Endothelial cell of umbilical vein (primary cell): ENCODE results near the gene ADIPOQ. TPM values are rescaled to one million over a fixed set of nuclear protein-coding genes. Genes with fewer than 3 reads are reported as not detected.
"Not testable (repeated sequence)": the region's sequence is repeated elsewhere in the genome, so short reads cannot be mapped to it uniquely, and the experiment has no call there.

Experiments
- BruUV-seq: library from RNA; stranded (reverse); fragments of 400-500 nt; replicated peaks from 2 replicates; lab custom pipeline; 2021; lab: Mats Ljungman, UMichigan
- CTCF ChIA-PET: fragments of 300-600, 350-600 bp; sonication (Branson Sonifier 250); formaldehyde crosslinking; loops from one replicate; lab custom pipeline; 2021; ENCODE audit warnings: antibody characterized with exemption, inconsistent platforms; lab: Charles Lee
- POLR2A ChIA-PET: fragments of 300-600, 350-600 bp; sonication (Branson Sonifier 250); formaldehyde crosslinking; loops from one replicate; lab custom pipeline; 2021; ENCODE audit warnings: antibody characterized with exemption, inconsistent platforms; lab: Charles Lee
- DNase-seq: peaks from one replicate; pipeline ENCODE4 v3.0.0-alpha.2; 2011; ENCODE audit warnings: low read depth, low spot score
- FAIRE-seq: peaks from 2 replicates; lab custom pipeline; 2011; peaks lifted over from hg19 to GRCh38; lab: Jason Lieb, UNC
- H2AFZ ChIP-seq: 2 replicates; pipeline ENCODE4 v1.6.0; 2012; ENCODE audit warnings: low read depth, low read length, control low read depth, inconsistent platforms
- H3K27ac ChIP-seq: 2 replicates; pipeline ENCODE4 v1.5.1; 2011; ENCODE audit warnings: low read depth, mild to moderate bottlenecking, control low read depth, low read length, moderate library complexity; ENCODE audit not compliant: insufficient read depth
- H3K27me3 ChIP-seq, 2 experiments: 2 replicates each; pipeline versions ENCODE4 v1.6.0 to v1.6.1; 2011; ENCODE audit warnings: low read length in 2 of 2, mixed read lengths in 1 of 2; ENCODE audit not compliant: control insufficient read depth in 2 of 2, insufficient read depth in 2 of 2
- H3K36me3 ChIP-seq, 2 experiments: 2 replicates in 1 of 2; 3 replicates in 1 of 2; pipeline ENCODE4 v1.5.1; 2011; ENCODE audit warnings: low read length in 2 of 2, mild to moderate bottlenecking in 1 of 2, moderate library complexity in 1 of 2; ENCODE audit not compliant: control insufficient read depth in 2 of 2, insufficient read depth in 2 of 2; ENCODE audit errors: extremely low read depth in 1 of 2
- H3K4me1 ChIP-seq: 3 replicates; pipeline ENCODE4 v1.5.1; 2011; ENCODE audit warnings: mild to moderate bottlenecking, low read length; ENCODE audit not compliant: control insufficient read depth, insufficient read depth; ENCODE audit errors: extremely low read depth
- H3K4me2 ChIP-seq: 2 replicates; pipeline ENCODE4 v1.6.1; 2011; ENCODE audit warnings: low read length, control low read depth, mixed read lengths; ENCODE audit not compliant: insufficient read depth
- H3K4me3 ChIP-seq, 3 experiments: fragments of 200-600 bp in 1 of 3; sonication (generic), shearing (Covaris generic) in 1 of 3; replicated peaks in 1 of 3; 2 replicates each; pipeline ENCODE4 v1.5.1; 2011 to 2016; ENCODE audit warnings: control low read depth in 3 of 3, low read length in 3 of 3, mild to moderate bottlenecking in 2 of 3, inconsistent platforms in 1 of 3, low read depth in 1 of 3, moderate library complexity in 1 of 3; ENCODE audit not compliant: insufficient read depth in 1 of 3
- H3K79me2 ChIP-seq: 2 replicates; pipeline ENCODE4 v1.6.0; 2012; ENCODE audit warnings: low read length, inconsistent platforms; ENCODE audit not compliant: control insufficient read depth, insufficient read depth
- H3K9ac ChIP-seq: replicated peaks from 2 replicates; pipeline ENCODE3; 2011; ENCODE audit warnings: low read length, control low read depth; ENCODE audit not compliant: insufficient read depth; ENCODE audit errors: extremely low read depth
- H3K9me1 ChIP-seq: replicated peaks from 3 replicates; pipeline ENCODE4 v1.6.0; 2011; ENCODE audit warnings: mild to moderate bottlenecking, low read length; ENCODE audit not compliant: control insufficient read depth, insufficient read depth; ENCODE audit errors: extremely low read depth
- H3K9me3 ChIP-seq: replicated peaks from 2 replicates; pipeline ENCODE4 v1.5.1; 2012; ENCODE audit warnings: low read length, inconsistent platforms; ENCODE audit not compliant: control insufficient read depth, insufficient read depth
- H4K20me1 ChIP-seq: replicated peaks from 2 replicates; pipeline ENCODE3; 2011; ENCODE audit warnings: mild to moderate bottlenecking, low read length; ENCODE audit not compliant: control insufficient read depth, insufficient read depth; ENCODE audit errors: extremely low read depth
- GATA2 ChIP-seq: IDR thresholded peaks from 2 replicates; pipeline ENCODE4 v1.7.0; 2011; ENCODE audit warnings: low read depth, mild to moderate bottlenecking, moderate library complexity, mixed read lengths, low read length; ENCODE audit not compliant: insufficient read length, insufficient read depth
- JUN ChIP-seq: IDR thresholded peaks from 2 replicates; pipeline ENCODE4 v1.6.1; 2011; ENCODE audit warnings: borderline replicate concordance, low read depth; ENCODE audit not compliant: insufficient read length, insufficient read depth
- POLR2A ChIP-seq: IDR thresholded peaks from 2 replicates; pipeline ENCODE4 v1.6.1; 2012; ENCODE audit warnings: low read depth, mild to moderate bottlenecking, control low read depth, low read length
- dilution Hi-C: fragments of 300-500 bp; cut with MboI; formaldehyde crosslinking; loops from one replicate; pipeline ENCODE4 v1.15.0; 2019; ENCODE audit warnings: low sequenced_read_pairs; ENCODE audit not compliant: extremely low pct_ligation_motif_present
- intact Hi-C: fragments of 100-400 bp; cut with micrococcal nuclease; formaldehyde crosslinking; loops from one replicate; pipeline ENCODE4 v1.10.0; 2022
- polyA plus RNA-seq, 4 experiments: library from polyadenylated mRNA; depleted of rRNA in 3 of 4; stranded (reverse) in 3 of 4; unstranded in 1 of 4; fragments of >200 nt; gene quantifications; 2 replicates each; pipeline versions ENCODE4 v1.2.1 to v1.2.3, GENCODE V29; 2011 to 2012; ENCODE audit warnings: missing spikeins in 1 of 4
- total RNA-seq: library from RNA; stranded (reverse); gene quantifications from 2 replicates; pipeline ENCODE4 v1.2.3, GENCODE V29; 2021
- TF ChIP-seq, protein P1 (sequence below), 2 donors: IDR thresholded peaks; 1 replicate in 1 of 2; 2 replicates in 1 of 2; pipeline ENCODE4 v1.5.1; 2011; ENCODE audit warnings: low read length in 2 of 2, mild to moderate bottlenecking in 2 of 2, moderate library complexity in 2 of 2, control low read depth in 1 of 2, inconsistent platforms in 1 of 2, low read depth in 1 of 2; ENCODE audit not compliant: insufficient read depth in 1 of 2; ENCODE audit errors: extremely low read depth in 1 of 2

The ADIPOQ gene
- total and polyA plus RNA-seq, 2 donors (not counting 3 experiments of a cell fraction or from before 2014, with no cell fraction given): not detected

DNA sequence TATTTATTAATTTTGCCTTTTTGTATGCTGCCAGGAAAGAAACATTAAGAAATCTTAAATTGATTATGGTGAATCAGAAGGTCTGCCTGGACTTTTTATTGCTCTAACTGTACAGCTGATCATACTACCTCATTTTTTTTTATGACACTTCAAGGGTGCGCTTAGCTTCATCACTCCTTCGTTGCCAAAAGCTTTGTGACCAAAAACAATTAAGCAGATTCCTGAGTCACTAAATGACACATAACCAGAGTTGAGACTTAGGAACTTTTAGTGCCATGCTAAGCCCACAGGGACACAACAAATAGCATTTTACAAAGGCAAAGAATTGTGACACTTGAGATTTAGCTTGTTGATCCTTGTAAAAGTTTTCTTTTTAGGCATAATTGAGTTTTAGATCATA, 4.9 kb downstream of the ADIPOQ start:
- no peaks in the 10 kb centered on the region for H3K9me1 ChIP-seq
- no peaks in the 10 kb centered on the region for H4K20me1 ChIP-seq
- DNase-seq (no peak), FAIRE-seq (no peak)
- TF ChIP-seq, protein P1, sequence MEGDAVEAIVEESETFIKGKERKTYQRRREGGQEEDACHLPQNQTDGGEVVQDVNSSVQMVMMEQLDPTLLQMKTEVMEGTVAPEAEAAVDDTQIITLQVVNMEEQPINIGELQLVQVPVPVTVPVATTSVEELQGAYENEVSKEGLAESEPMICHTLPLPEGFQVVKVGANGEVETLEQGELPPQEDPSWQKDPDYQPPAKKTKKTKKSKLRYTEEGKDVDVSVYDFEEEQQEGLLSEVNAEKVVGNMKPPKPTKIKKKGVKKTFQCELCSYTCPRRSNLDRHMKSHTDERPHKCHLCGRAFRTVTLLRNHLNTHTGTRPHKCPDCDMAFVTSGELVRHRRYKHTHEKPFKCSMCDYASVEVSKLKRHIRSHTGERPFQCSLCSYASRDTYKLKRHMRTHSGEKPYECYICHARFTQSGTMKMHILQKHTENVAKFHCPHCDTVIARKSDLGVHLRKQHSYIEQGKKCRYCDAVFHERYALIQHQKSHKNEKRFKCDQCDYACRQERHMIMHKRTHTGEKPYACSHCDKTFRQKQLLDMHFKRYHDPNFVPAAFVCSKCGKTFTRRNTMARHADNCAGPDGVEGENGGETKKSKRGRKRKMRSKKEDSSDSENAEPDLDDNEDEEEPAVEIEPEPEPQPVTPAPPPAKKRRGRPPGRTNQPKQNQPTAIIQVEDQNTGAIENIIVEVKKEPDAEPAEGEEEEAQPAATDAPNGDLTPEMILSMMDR (IDR thresholded peaks at IDR 0.05; ENCODE audit: extremely low read depth in 1 of 2, insufficient read depth in 1 of 2, low read depth in 1 of 2, low read length in 2 of 2): no peak
- no peak for TF ChIP-seq GATA2
- TF ChIP-seq JUN: no peak
- no peaks in the 10 kb centered on the region for H3K27me3 ChIP-seq
- ChIA-PET POLR2A (no interaction called here), CTCF (interaction anchor here (1.4 to 4.0 kb wide), 5 partner anchors 14 to 320 kb away, joined by 4 to 207 read pairs (median 47); partner anchors contain the start of gene ST6GAL1)
- intact Hi-C loops (loop anchor here (5.0 kb wide), 1 partner anchor 170 kb away; no protein-coding TSS in a partner anchor), dilution Hi-C loops (no loop called here)
- no peak overlapping the region for H3K27ac ChIP-seq
- no peak overlapping the region for H3K4me2 ChIP-seq
- no peaks in the 10 kb centered on the region for H3K79me2 ChIP-seq
- no peaks in the 10 kb centered on the region for H3K4me1 ChIP-seq
- H3K36me3 ChIP-seq: no peaks in the 10 kb centered on the region
- no peaks in the 10 kb centered on the region for H3K9me3 ChIP-seq
- no peak overlapping the region for H3K9ac ChIP-seq
- BruUV-seq: no TSS peak
- no peak overlapping the region for H2AFZ ChIP-seq
- H3K4me3 ChIP-seq: no peak overlapping the region

DNA sequence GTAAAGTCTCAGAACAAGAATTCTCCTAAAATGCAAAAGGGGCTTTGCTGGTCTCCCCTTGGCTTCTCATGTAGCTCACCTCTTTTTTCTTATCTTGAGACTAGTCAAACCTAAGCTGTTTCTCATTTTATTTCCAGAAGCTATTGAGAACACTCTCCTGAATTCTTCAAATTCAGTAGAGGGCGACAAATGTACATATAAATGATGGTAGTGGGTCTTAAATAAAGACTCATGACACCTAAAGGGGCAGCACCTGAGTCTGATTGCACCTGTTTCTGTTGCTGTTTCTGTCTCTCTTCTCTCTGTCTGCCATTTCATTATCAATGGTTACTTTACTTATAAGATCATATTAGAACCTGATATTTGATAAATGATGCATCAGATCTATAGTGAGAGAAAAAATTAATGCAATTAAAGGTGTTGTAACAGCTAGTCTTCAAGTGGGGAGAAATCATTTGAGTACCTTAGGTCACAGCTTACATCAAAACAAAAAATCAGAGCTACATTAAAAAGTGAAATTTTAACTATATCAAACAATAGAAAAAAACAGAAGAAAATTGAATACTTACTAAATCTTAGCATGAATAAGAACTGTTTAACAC, 7.0 kb downstream of the ADIPOQ start:
- POLR2A ChIA-PET: interaction anchor here (1.2 kb wide), 1 partner anchor 81 kb away, joined by 5 read pairs; the partner anchor contains the start of gene ST6GAL1
- Histone ChIP-seq H3K27ac (no peak overlapping the region), H2AFZ (no peak overlapping the region), H3K9ac (no peak overlapping the region), H3K36me3 (no peaks in the 10 kb centered on the region), H3K4me3 (no peak overlapping the region), H3K4me1 (no peaks in the 10 kb centered on the region), H4K20me1 (no peaks in the 10 kb centered on the region), H3K9me3 (no peaks in the 10 kb centered on the region), H3K27me3 (no peaks in the 10 kb centered on the region), H3K4me2 (no peak overlapping the region), H3K79me2 (no peaks in the 10 kb centered on the region), H3K9me1 (no peaks in the 10 kb centered on the region)
- intact Hi-C loops (loop anchor here (1.0 to 5.0 kb wide), 6 partner anchors 81 to 316 kb away; partner anchors contain the start of genes RPL39L and ST6GAL1), dilution Hi-C loops (no loop called here)
- FAIRE-seq (peak; percentile 86), DNase-seq (peak; percentile 74)
- TF ChIP-seq, protein P1 (IDR thresholded peaks at IDR 0.05; ENCODE audit: extremely low read depth in 1 of 2, insufficient read depth in 1 of 2, low read depth in 1 of 2, low read length in 2 of 2): peak; percentile 3 to 20
- TF ChIP-seq POLR2A: no peak
- CTCF ChIA-PET: interaction anchor here (0.6 to 4.0 kb wide), 76 partner anchors 8 to 830 kb away, joined by 3 to 207 read pairs (median 6); partner anchors contain the start of genes DNAJB11, RPL39L and ST6GAL1
- no TSS peak for BruUV-seq

DNA sequence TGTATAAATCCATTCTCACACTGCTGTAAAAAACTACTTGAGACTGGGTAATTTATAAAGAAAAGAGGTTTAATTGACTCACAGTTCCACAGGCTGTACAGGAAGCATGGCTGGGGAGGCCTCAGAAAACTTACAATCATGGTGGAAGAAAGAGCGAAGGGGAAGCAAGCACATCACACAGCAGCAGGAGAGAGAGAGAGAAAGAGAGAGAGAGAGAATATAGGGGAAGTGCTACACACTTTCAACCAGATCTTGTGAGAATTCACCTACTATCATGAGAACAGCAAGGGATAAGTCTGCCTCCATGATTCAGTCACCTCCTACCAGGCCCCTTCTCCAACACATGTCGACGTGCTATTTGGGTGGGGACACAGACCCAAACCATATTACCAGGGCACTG, 9.3 kb downstream of the ADIPOQ start:
- BruUV-seq, H2AFZ ChIP-seq, H4K20me1 ChIP-seq, DNase-seq, H3K4me3 ChIP-seq, H3K4me2 ChIP-seq, H3K36me3 ChIP-seq, H3K9me1 ChIP-seq, H3K27me3 ChIP-seq, FAIRE-seq, H3K79me2 ChIP-seq, H3K9me3 ChIP-seq, H3K9ac ChIP-seq, H3K4me1 ChIP-seq, H3K27ac ChIP-seq, intact Hi-C loops, dilution Hi-C loops: not testable (repeated sequence)
- CTCF ChIA-PET: interaction anchor here (0.9 to 3.3 kb wide), 2 partner anchors 288 to 313 kb away, joined by 3 to 16 read pairs; partner anchors contain the start of gene RPL39L
- POLR2A ChIA-PET: interaction anchor here (0.9 kb wide), 1 partner anchor 79 kb away, joined by 3 read pairs; no protein-coding TSS in a partner anchor
